ENCODE data around the gene CCDC8.
"Not testable (repeated sequence)": the region's sequence is repeated elsewhere in the genome, so short reads cannot be mapped to it uniquely, and the experiment has no call there.

Gene CCDC8

GRCh38 chr19:46381346-46381745, 32.0 kb downstream of the CCDC8 start:
- no peak for DNase-seq

- no peak for DNase-seq
These were observed 32.7 kb downstream of the CCDC8 start for GRCh38 chr19:46380690-46381089.

GRCh38 chr19:46378268-46378667, 35.1 kb downstream of the CCDC8 start:
- DNase-seq = no peak

- no peak for DNase-seq
These were observed 36.9 kb downstream of the CCDC8 start for GRCh38 chr19:46376241-46377153.

- not testable (repeated sequence) for DNase-seq
These were observed 37.8 kb downstream of the CCDC8 start for GRCh38 chr19:46375476-46376067.

GRCh38 chr19:46374536-46375475, 38.6 kb downstream of the CCDC8 start:
- no peak for DNase-seq

GRCh38 chr19:46373491-46374359, 39.6 kb downstream of the CCDC8 start:
- DNase-seq = peak; percentile 85

- DNase-seq = no peak
These were observed 40.4 kb downstream of the CCDC8 start for GRCh38 chr19:46372901-46373490.

- DNase-seq = no peak
These were observed 41.9 kb downstream of the CCDC8 start for GRCh38 chr19:46371371-46371901.

- no peak for DNase-seq
These were observed 43.5 kb downstream of the CCDC8 start for GRCh38 chr19:46369817-46370216.

- no peak for DNase-seq
These were observed 45.2 kb downstream of the CCDC8 start for GRCh38 chr19:46368116-46368515.

GRCh38 chr19:46367426-46367825, 45.9 kb downstream of the CCDC8 start:
- DNase-seq = no peak

- no peak for DNase-seq
These were observed 46.6 kb downstream of the CCDC8 start for GRCh38 chr19:46366620-46367292.

GRCh38 chr19:46365561-46365960, 47.8 kb downstream of the CCDC8 start:
- DNase-seq = no peak

- DNase-seq = no peak
These were observed 49.0 kb downstream of the CCDC8 start for GRCh38 chr19:46364359-46364758.

- DNase-seq = no peak
These were observed 51.4 kb downstream of the CCDC8 start for GRCh38 chr19:46361915-46362314.

Measured in femur (tissue), 1 donor.